Suprapubic skin (tissue), 3 donors: Measurements from ENCODE around the gene GCNT1.

ENCODE experiments used
- CTCF ChIP-seq, 2 donors: fragments of 200-600 bp in 1 of 2; fragments of 450-650 bp in 1 of 2; sonication (generic) in 1 of 2; IDR thresholded peaks; one replicate each; pipeline ENCODE4 v1.5.1; 2016 to 2019; ENCODE audit warnings: antibody characterized with exemption in 2 of 2, mild to moderate bottlenecking in 1 of 2, moderate library complexity in 1 of 2
- EP300 ChIP-seq: sonication (generic); formaldehyde crosslinking; IDR thresholded peaks from one replicate; pipeline ENCODE4 v1.6.1; 2017; ENCODE audit warnings: antibody characterized with exemption
- POLR2A ChIP-seq, 2 donors: fragments of 450-650 bp; IDR thresholded peaks; one replicate each; pipeline ENCODE4 v1.6.1; 2017; ENCODE audit warnings: antibody characterized with exemption in 2 of 2, mild to moderate bottlenecking in 2 of 2, moderate library complexity in 2 of 2

DNA sequence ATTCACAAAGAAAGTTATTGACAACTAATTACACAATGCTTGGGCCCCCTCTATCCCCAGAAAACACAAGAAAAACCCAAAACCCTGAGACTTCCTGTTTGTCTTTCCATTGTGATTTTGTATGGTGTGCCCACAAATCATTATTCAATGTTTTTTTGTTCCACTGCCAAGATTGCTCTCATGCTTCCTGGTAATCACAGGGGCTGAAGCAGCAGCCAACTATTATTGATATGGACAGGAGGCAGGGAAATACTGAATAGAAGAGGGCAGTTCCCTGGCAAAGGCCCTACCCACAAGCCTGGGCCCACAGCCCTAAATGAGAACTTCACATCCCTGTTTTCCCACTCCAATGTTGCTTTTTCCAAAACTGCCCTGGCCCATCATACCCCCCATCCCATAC, 43.3 kb upstream of the GCNT1 start:
- no peak for TF ChIP-seq CTCF (IDR thresholded peaks at IDR 0.05)
- TF ChIP-seq EP300, result no peak
- TF ChIP-seq POLR2A (IDR thresholded peaks at IDR 0.05), result no peak
